Fibroblast of lung (primary cell): ENCODE measurements around the gene KCNG2. TPM values are rescaled to one million over a fixed set of nuclear protein-coding genes. Genes with fewer than 3 reads are reported as not detected.
A peak's percentile ranks its signal among the peaks of the same experiment; 100 is the strongest.

Experiments used
- DNase-seq, 2 donors: peaks; one replicate each; pipeline versions ENCODE4 v3.0.0 to v3.0.0-alpha.2; 2010; ENCODE audit warnings: low read depth in 2 of 2
- H2AFZ ChIP-seq: 2 replicates; pipeline ENCODE4 v1.5.1; 2012; ENCODE audit warnings: low read length, control low read depth, inconsistent platforms
- H3K27ac ChIP-seq: 2 replicates; pipeline ENCODE4 v1.5.1; 2011; ENCODE audit warnings: low read length, control low read depth; ENCODE audit not compliant: insufficient read depth
- H3K27me3 ChIP-seq: 2 replicates; pipeline ENCODE4 v1.5.1; 2011; ENCODE audit warnings: mild to moderate bottlenecking, low read length; ENCODE audit not compliant: control insufficient read depth, insufficient read depth
- H3K36me3 ChIP-seq: 2 replicates; pipeline ENCODE4 v1.5.1; 2011; ENCODE audit warnings: low read length; ENCODE audit not compliant: control insufficient read depth, insufficient read depth
- H3K4me1 ChIP-seq: 2 replicates; pipeline ENCODE4 v1.5.1; 2011; ENCODE audit warnings: low read length; ENCODE audit not compliant: control insufficient read depth, insufficient read depth; ENCODE audit errors: extremely low read depth
- H3K4me2 ChIP-seq: 2 replicates; pipeline ENCODE4 v1.5.1; 2011; ENCODE audit warnings: low read length, control low read depth; ENCODE audit not compliant: insufficient read depth; ENCODE audit errors: extremely low read depth
- H3K4me3 ChIP-seq, 4 experiments: fragments of 200-600 bp in 1 of 4; sonication (generic) in 1 of 4; replicated peaks in 1 of 4; 2 replicates each; pipeline ENCODE4 v1.5.1; 2011 to 2016; ENCODE audit warnings: low read length in 4 of 4, low read depth in 3 of 4, mild to moderate bottlenecking in 3 of 4, control low read depth in 2 of 4, inconsistent platforms in 1 of 4, mixed read lengths in 1 of 4; ENCODE audit not compliant: insufficient read depth in 1 of 4; ENCODE audit errors: control extremely low read depth in 1 of 4
- H3K79me2 ChIP-seq: 2 replicates; pipeline ENCODE4 v1.5.1; 2012; ENCODE audit warnings: mild to moderate bottlenecking, low read length, inconsistent platforms; ENCODE audit not compliant: control insufficient read depth, insufficient read depth
- H3K9ac ChIP-seq: 2 replicates; pipeline ENCODE4 v1.5.1; 2011; ENCODE audit warnings: mild to moderate bottlenecking, low read length, control low read depth; ENCODE audit not compliant: insufficient read depth
- H3K9me3 ChIP-seq: 2 replicates; pipeline ENCODE4 v1.5.1; 2012; ENCODE audit warnings: low read depth, low read length; ENCODE audit not compliant: control insufficient read depth, insufficient read depth
- H4K20me1 ChIP-seq: 2 replicates; pipeline ENCODE4 v1.5.1; 2011; ENCODE audit warnings: low read length; ENCODE audit not compliant: control insufficient read depth, insufficient read depth; ENCODE audit errors: extremely low read depth
- CTCF ChIP-seq, 2 donors: IDR thresholded peaks in 1 of 2; conservative IDR thresholded peaks in 1 of 2; 1 replicate in 1 of 2; 2 replicates in 1 of 2; pipeline ENCODE4 v1.5.1; 2011 to 2012; ENCODE audit warnings: low read length in 2 of 2, control low read depth in 1 of 2, inconsistent platforms in 1 of 2, low read depth in 1 of 2, mild to moderate bottlenecking in 1 of 2
- EZH2 ChIP-seq: IDR thresholded peaks from 2 replicates; pipeline ENCODE4 v1.5.1; 2012; ENCODE audit warnings: low read length, control low read depth, mild to moderate bottlenecking; ENCODE audit errors: missing control alignments
- polyA plus RNA-seq, 2 donors: library from polyadenylated mRNA; depleted of rRNA in 1 of 2; stranded (reverse) in 1 of 2; unstranded in 1 of 2; fragments of >200 nt; gene quantifications; 2 replicates each; pipeline ENCODE4 v1.2.1, GENCODE V29; 2011 to 2012; ENCODE audit warnings: missing spikeins in 1 of 2
- total RNA-seq: library from RNA; depleted of rRNA; stranded (reverse); fragments of >200 nt; gene quantifications from 2 replicates; pipeline ENCODE4 v1.2.1, GENCODE V29; 2014

The KCNG2 gene
- total and polyA plus RNA-seq, 2 donors (not counting 1 experiment from before 2014, with no cell fraction given), result 0.42 to 10.1 TPM

DNA sequence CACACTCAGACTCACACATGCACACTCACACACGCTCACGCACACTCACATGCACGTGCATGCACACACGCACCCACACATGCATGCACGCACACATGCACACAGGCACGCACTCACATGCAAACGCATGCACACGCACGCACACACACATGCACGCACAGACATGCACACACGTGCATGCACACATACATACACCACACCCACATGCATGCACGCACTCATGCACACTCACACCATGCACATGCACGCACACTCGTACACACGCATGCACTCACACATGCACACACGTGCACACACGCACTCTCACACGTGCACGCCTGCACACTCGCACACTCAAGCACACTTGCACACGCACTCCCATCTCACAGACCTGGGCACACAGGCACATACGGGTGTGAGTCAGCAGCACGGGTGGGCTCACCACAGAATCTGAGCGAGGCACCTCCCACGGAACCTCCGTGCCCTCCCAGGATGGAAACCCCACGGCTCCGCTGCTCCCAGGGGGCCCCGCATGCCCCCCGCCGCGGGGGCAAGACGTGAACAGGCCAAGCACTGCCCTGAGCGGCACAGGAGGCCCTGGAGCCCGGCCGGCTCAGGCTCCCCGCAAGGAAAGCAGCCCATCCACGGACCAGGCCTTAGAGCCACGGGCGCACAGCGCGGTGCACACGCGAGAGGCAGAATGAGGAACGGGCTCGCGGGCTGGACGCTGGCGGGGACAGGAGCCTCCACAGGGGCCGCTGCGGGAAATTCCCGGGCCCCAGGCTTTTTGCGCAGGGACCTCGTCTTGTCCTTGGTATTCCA, 8.4 kb upstream of the KCNG2 start:
- Histone ChIP-seq H3K79me2 (no peaks in the 10 kb centered on the region), H3K4me3 (no peak overlapping the region), H3K27me3 (peaks cover 16% of the 10 kb centered on the region), H4K20me1 (no peaks in the 10 kb centered on the region), H3K9ac (no peak overlapping the region), H3K4me1 (peaks cover 13% of the 10 kb centered on the region), H3K9me3 (no peaks in the 10 kb centered on the region), H3K4me2 (no peak overlapping the region), H3K36me3 (no peaks in the 10 kb centered on the region), H2AFZ (no peak overlapping the region), H3K27ac (no peak overlapping the region)
- no peak for TF ChIP-seq EZH2
- TF ChIP-seq CTCF (conservative IDR thresholded peaks at IDR 0.05 in 1 of 2, IDR thresholded peaks at IDR 0.05 in 1 of 2; ENCODE audit: low read depth in 1 of 2, low read length in 2 of 2), result no peak
- no peak for DNase-seq

- no peaks in the 10 kb centered on the region for H3K79me2 ChIP-seq
- H3K4me3 ChIP-seq, result no peak overlapping the region
- H3K9me3 ChIP-seq, result no peaks in the 10 kb centered on the region
- H3K4me2 ChIP-seq, result no peak overlapping the region
- no peak for DNase-seq
- H3K36me3 ChIP-seq, result no peaks in the 10 kb centered on the region
- H4K20me1 ChIP-seq, result no peaks in the 10 kb centered on the region
- H3K9ac ChIP-seq, result no peak overlapping the region
- H3K27me3 ChIP-seq, result peaks cover 12% of the 10 kb centered on the region
- H3K27ac ChIP-seq, result peak overlapping the region; percentile 97
- TF ChIP-seq EZH2 (no peak), CTCF (conservative IDR thresholded peaks at IDR 0.05 in 1 of 2, IDR thresholded peaks at IDR 0.05 in 1 of 2; ENCODE audit: low read depth in 1 of 2, low read length in 2 of 2) (no peak)
- H3K4me1 ChIP-seq, result peaks cover 13% of the 10 kb centered on the region
- H2AFZ ChIP-seq, result no peak overlapping the region
Measured at GRCh38 chr18:79789901-79790890, 7.5 kb upstream of the KCNG2 start.
